Measurements from ENCODE around the gene PLOD2. TPM values are rescaled to one million over a fixed set of nuclear protein-coding genes. Genes with fewer than 3 reads are reported as not detected.

PLOD2 gene
- total and polyA plus RNA-seq, 2 of the 8 experiments (the other 6 are each of a cell fraction or from before 2014, with no cell fraction given), result 4.0 to 28.7 TPM

DNA sequence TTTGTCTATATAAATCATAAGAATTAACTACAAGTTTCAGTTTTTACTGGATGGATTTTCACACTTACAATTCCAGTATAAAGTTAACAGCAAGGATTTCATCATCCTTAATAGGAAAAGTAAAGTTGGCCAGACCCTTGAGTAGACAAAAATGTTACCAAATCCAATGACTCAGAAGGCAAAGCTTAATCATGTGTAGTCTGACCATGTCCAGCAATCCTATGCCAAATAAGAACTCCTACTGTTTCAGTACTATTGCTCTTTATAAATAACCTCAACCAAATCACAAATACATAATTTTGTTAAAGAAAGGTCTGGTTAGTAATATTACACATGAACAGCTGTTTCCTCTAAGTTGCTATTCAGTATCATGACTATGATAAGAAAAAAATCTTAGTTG, 35.0 kb downstream of the PLOD2 start (continued):
- TF ChIP-seq CHD2 (IDR thresholded peaks at IDR 0.05; ENCODE audit: low read length) (no peak), ASH2L (IDR thresholded peaks at IDR 0.05; ENCODE audit: low read length) (no peak)

Data from H1 (cell line).